ENCODE measurements around the gene PDE4D.

DNA sequence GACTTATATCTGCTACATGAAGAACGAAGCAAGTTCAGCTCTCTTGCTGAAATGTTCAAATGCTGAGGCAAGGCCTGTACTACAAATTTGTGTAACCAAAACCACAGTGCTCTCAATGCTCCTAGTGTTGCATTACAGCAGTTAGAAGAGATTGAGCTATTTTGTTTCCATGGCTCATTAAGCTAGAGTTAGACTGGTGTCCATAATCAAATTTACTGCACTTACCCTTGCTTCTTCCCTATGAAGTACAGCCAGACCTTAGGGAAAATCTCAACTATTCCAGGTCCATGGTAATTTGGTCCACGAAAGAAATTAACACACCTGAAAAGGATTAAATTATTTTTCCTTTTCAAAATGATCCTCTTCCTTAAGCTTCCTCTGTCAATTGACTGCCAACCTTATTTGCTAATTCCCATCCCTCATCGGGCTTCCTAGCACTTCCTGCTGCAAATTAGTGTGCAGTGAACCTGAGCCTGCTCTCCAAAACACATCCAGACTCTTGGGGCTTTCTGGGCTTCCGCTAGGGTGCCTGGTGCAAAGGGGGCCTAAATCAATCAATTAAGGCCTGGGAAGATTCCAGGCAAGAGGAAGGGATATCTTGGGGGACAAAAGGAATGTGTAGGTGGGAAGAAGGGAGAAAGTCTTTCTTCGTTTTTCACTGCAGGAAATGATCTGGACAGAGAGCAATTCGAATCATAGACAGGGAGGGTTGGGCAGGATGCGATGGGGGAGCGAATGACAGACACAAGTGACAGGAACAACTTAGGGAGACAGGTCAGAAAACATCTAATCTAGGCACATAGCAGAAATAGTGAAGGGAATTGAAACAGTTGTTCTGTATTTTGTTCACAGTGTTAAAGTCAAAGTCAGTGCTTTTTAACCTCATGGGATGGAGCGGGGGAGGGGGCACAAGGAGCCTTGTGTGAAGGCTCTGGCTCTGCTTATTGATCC is 768.2 kb downstream of the PDE4D start:
- TF ChIP-seq, protein P1, sequence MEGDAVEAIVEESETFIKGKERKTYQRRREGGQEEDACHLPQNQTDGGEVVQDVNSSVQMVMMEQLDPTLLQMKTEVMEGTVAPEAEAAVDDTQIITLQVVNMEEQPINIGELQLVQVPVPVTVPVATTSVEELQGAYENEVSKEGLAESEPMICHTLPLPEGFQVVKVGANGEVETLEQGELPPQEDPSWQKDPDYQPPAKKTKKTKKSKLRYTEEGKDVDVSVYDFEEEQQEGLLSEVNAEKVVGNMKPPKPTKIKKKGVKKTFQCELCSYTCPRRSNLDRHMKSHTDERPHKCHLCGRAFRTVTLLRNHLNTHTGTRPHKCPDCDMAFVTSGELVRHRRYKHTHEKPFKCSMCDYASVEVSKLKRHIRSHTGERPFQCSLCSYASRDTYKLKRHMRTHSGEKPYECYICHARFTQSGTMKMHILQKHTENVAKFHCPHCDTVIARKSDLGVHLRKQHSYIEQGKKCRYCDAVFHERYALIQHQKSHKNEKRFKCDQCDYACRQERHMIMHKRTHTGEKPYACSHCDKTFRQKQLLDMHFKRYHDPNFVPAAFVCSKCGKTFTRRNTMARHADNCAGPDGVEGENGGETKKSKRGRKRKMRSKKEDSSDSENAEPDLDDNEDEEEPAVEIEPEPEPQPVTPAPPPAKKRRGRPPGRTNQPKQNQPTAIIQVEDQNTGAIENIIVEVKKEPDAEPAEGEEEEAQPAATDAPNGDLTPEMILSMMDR (conservative IDR thresholded peaks at IDR 0.05; ENCODE audit: low read depth, low read length): no peak
- TF ChIP-seq EZH2 (IDR thresholded peaks at IDR 0.05; ENCODE audit: low read length, unreplicated experiment): no peak
